MM.1S (cell line): ENCODE measurements around the gene ARHGEF10L.

Source experiments
- DNase-seq: peaks from one replicate; pipeline ENCODE4 v3.0.0-alpha.2; 2015
- H2AFZ ChIP-seq: fragments of 300-600 bp; sonication (generic); 2 replicates; pipeline ENCODE4 v1.6.0; 2016; ENCODE audit warnings: antibody characterized with exemption, low read length
- H3F3A ChIP-seq: fragments of 300-600 bp; sonication (generic); 2 replicates; pipeline ENCODE4 v1.6.1; 2016; ENCODE audit warnings: mild to moderate bottlenecking, antibody characterized with exemption, low read length, moderate library complexity, mixed read lengths; ENCODE audit not compliant: insufficient read depth
- H3K27ac ChIP-seq: fragments of 300-600 bp; sonication (generic); 2 replicates; pipeline ENCODE4 v1.5.1; 2016; ENCODE audit warnings: mild to moderate bottlenecking, low read length
- H3K27me3 ChIP-seq: fragments of 300-600 bp; sonication (generic); replicated peaks from 2 replicates; pipeline ENCODE4 v1.6.0; 2016; ENCODE audit warnings: low read length; ENCODE audit not compliant: insufficient read depth
- H3K36me3 ChIP-seq: fragments of 300-600 bp; sonication (generic); replicated peaks from 2 replicates; pipeline ENCODE4 v1.6.1; 2016; ENCODE audit warnings: mild to moderate bottlenecking, low read length, mixed read lengths; ENCODE audit not compliant: insufficient read depth
- H3K4me1 ChIP-seq: fragments of 300-600 bp; sonication (generic); 2 replicates; pipeline ENCODE4 v1.6.1; 2016; ENCODE audit warnings: low read length, mixed read lengths
- H3K4me2 ChIP-seq: fragments of 300-600 bp; sonication (generic); 2 replicates; pipeline ENCODE4 v1.6.0; 2016; ENCODE audit warnings: low read depth, low read length
- H3K4me3 ChIP-seq: fragments of 300-600 bp; sonication (generic); 2 replicates; pipeline ENCODE4 v1.5.1; 2016; ENCODE audit warnings: low read length, mixed read lengths
- H3K79me2 ChIP-seq: fragments of 300-600 bp; sonication (generic); 2 replicates; pipeline ENCODE4 v1.6.1; 2016; ENCODE audit warnings: mixed run types, low read length, mixed read lengths
- H3K9ac ChIP-seq: fragments of 300-600 bp; sonication (generic); 2 replicates; pipeline ENCODE4 v1.6.1; 2016; ENCODE audit warnings: low read length, mixed read lengths
- H3K9me2 ChIP-seq: fragments of 300-600 bp; sonication (generic); replicated peaks from 2 replicates; pipeline ENCODE4 v1.6.1; 2016; ENCODE audit warnings: mild to moderate bottlenecking, low read length, mixed read lengths; ENCODE audit not compliant: insufficient read depth
- H3K9me3 ChIP-seq: fragments of 300-600 bp; sonication (generic); replicated peaks from 2 replicates; pipeline ENCODE4 v1.6.1; 2016; ENCODE audit warnings: mild to moderate bottlenecking, low read length, mixed read lengths; ENCODE audit not compliant: insufficient read depth
- H4K20me1 ChIP-seq: fragments of 300-600 bp; sonication (generic); 2 replicates; pipeline ENCODE4 v1.6.1; 2016; ENCODE audit warnings: mild to moderate bottlenecking, low read length, moderate library complexity, mixed read lengths; ENCODE audit not compliant: insufficient read depth
- CTCF ChIP-seq: fragments of 300-600 bp; sonication (generic); IDR thresholded peaks from 2 replicates; pipeline ENCODE4 v1.5.1; 2016; ENCODE audit warnings: antibody characterized with exemption, low read length, mixed read lengths
- EZH2 ChIP-seq: fragments of 300-600 bp; sonication (generic); optimal IDR thresholded peaks from 2 replicates; pipeline ENCODE3; 2017; ENCODE audit warnings: low read depth, mild to moderate bottlenecking, antibody characterized with exemption, low read length, mixed read lengths
- EZH2phosphoT487 ChIP-seq: fragments of 300-600 bp; sonication (generic); IDR thresholded peaks from 2 replicates; pipeline ENCODE4 v1.6.1; 2018; ENCODE audit warnings: antibody characterized with exemption, low read length

ARHGEF10L gene

GRCh38 chr1:17513131-17513530, 26.4 kb upstream of the ARHGEF10L start:
- no peaks in the 10 kb centered on the region for H3K9me3 ChIP-seq
- H3K36me3 ChIP-seq = no peaks in the 10 kb centered on the region
- H3K79me2 ChIP-seq = no peaks in the 10 kb centered on the region
- H3K27ac ChIP-seq = no peak overlapping the region
- no peak overlapping the region for H3K4me3 ChIP-seq
- H3K9ac ChIP-seq = no peak overlapping the region
- no peak overlapping the region for H3K4me2 ChIP-seq
- H3K4me1 ChIP-seq = no peaks in the 10 kb centered on the region
- no peak for DNase-seq
- H2AFZ ChIP-seq = no peak overlapping the region
- peaks cover 72% of the 10 kb centered on the region for H3K27me3 ChIP-seq
- H4K20me1 ChIP-seq = no peaks in the 10 kb centered on the region
- no peaks in the 10 kb centered on the region for H3K9me2 ChIP-seq
- TF ChIP-seq CTCF = no peak
- no peak for TF ChIP-seq EZH2
- TF ChIP-seq EZH2phosphoT487 = no peak
- no peaks in the 10 kb centered on the region for H3F3A ChIP-seq

- Histone ChIP-seq H3F3A (no peaks in the 10 kb centered on the region), H3K9me3 (no peaks in the 10 kb centered on the region), H3K4me3 (no peak overlapping the region), H4K20me1 (no peaks in the 10 kb centered on the region), H3K27me3 (peaks cover 76% of the 10 kb centered on the region), H3K9me2 (no peaks in the 10 kb centered on the region), H3K79me2 (no peaks in the 10 kb centered on the region), H2AFZ (no peak overlapping the region), H3K36me3 (no peaks in the 10 kb centered on the region), H3K27ac (no peak overlapping the region), H3K4me1 (no peaks in the 10 kb centered on the region), H3K9ac (no peak overlapping the region), H3K4me2 (no peak overlapping the region)
- no peak for TF ChIP-seq EZH2
- TF ChIP-seq CTCF = no peak
- TF ChIP-seq EZH2phosphoT487 = no peak
- DNase-seq = no peak
These were observed 24.7 kb upstream of the ARHGEF10L start for GRCh38 chr1:17514776-17515175.

- Histone ChIP-seq H3K9ac (no peak overlapping the region), H3K9me3 (no peaks in the 10 kb centered on the region), H2AFZ (no peak overlapping the region), H3K79me2 (no peaks in the 10 kb centered on the region), H3K4me3 (no peak overlapping the region), H3F3A (no peaks in the 10 kb centered on the region), H3K27me3 (peaks cover 76% of the 10 kb centered on the region), H3K27ac (no peak overlapping the region), H3K36me3 (no peaks in the 10 kb centered on the region), H3K4me2 (no peak overlapping the region), H3K4me1 (no peaks in the 10 kb centered on the region), H3K9me2 (no peaks in the 10 kb centered on the region), H4K20me1 (no peaks in the 10 kb centered on the region)
- no peak for TF ChIP-seq EZH2phosphoT487
- no peak for TF ChIP-seq EZH2
- TF ChIP-seq CTCF = no peak
- no peak for DNase-seq
These were observed 23.6 kb upstream of the ARHGEF10L start for GRCh38 chr1:17515902-17516301.
